Thyroid gland (tissue), 4 donors: Measurements from ENCODE around the gene CFB. TPM values are rescaled to one million over a fixed set of nuclear protein-coding genes. Genes with fewer than 3 reads are reported as not detected.

Experiments
- DNase-seq, 2 donors: peaks; one replicate each; pipeline ENCODE4 v3.0.0-alpha.2; 2019
- H3K27ac ChIP-seq, 3 donors: fragments of 200-600 bp; sonication (generic); 1 replicate in 2 of 3; 2 replicates in 1 of 3; pipeline ENCODE4 v1.5.1; 2016 to 2019; ENCODE audit warnings: mild to moderate bottlenecking in 1 of 3, moderate library complexity in 1 of 3
- H3K27me3 ChIP-seq: fragments of 200-600 bp; sonication (generic); one replicate; pipeline ENCODE4 v1.5.1; 2019
- H3K36me3 ChIP-seq, 2 donors: fragments of 200-600 bp; sonication (generic); one replicate each; pipeline ENCODE4 v1.5.1; 2016 to 2019
- H3K4me1 ChIP-seq, 2 donors: fragments of 200-600 bp; sonication (generic); one replicate each; pipeline ENCODE4 v1.5.1; 2017 to 2019
- H3K4me3 ChIP-seq, 3 donors: fragments of 200-600 bp; sonication (generic); replicated peaks in 1 of 3; 1 replicate in 2 of 3; 2 replicates in 1 of 3; pipeline ENCODE4 v1.5.1; 2016; ENCODE audit warnings: mild to moderate bottlenecking in 1 of 3
- H3K9me3 ChIP-seq: fragments of 200-600 bp; sonication (generic); one replicate; pipeline ENCODE4 v1.5.1; 2017
- CTCF ChIP-seq, 6 experiments: fragments of 200-600 bp in 3 of 6; fragments of 450-650 bp in 3 of 6; sonication (generic) in 3 of 6; IDR thresholded peaks; one replicate each; pipeline ENCODE4 v1.5.1; 2016 to 2019; ENCODE audit warnings: antibody characterized with exemption in 6 of 6, mild to moderate bottlenecking in 2 of 6, inconsistent platforms in 1 of 6, moderate library complexity in 1 of 6
- POLR2A ChIP-seq, 2 donors: fragments of 450-650 bp; IDR thresholded peaks; one replicate each; pipeline ENCODE4 v1.6.1; 2017; ENCODE audit warnings: antibody characterized with exemption in 2 of 2, mild to moderate bottlenecking in 2 of 2, moderate library complexity in 1 of 2
- WGBS, 2 donors: methylation state at CpG; one replicate each; pipeline ENCODE4 v1.1.5; 2017; 5-methylcytosine and 5-hydroxymethylcytosine counted together
- intact Hi-C: fragments of 100-400 bp; cut with DNase I; formaldehyde crosslinking; loops from one replicate; pipeline ENCODE4 v1.15.1; 2023
- total RNA-seq, 4 donors: library from RNA; depleted of rRNA; stranded (reverse); fragments of >200 nt; gene quantifications; one replicate each; pipeline ENCODE4 v1.2.3, GENCODE V29; 2016

CFB gene
- total RNA-seq, 4 donors from 2014 or later: 10.5 to 36.7 (median 16.4) TPM

- intact Hi-C loops: no loop called here
- Histone ChIP-seq H3K27me3 (no peaks in the 10 kb centered on the region), H3K4me3 (no peak overlapping the region), H3K4me1 (no peaks in the 10 kb centered on the region), H3K9me3 (no peaks in the 10 kb centered on the region), H3K27ac (no peak overlapping the region), H3K36me3 (no peaks in the 10 kb centered on the region)
- WGBS, 2 donors: 85 to 87% methylated on average over 16 to 18 of the region's 19 CpGs
- DNase-seq: no peak
- no peak for TF ChIP-seq CTCF (IDR thresholded peaks at IDR 0.05)
- no peak for TF ChIP-seq POLR2A (IDR thresholded peaks at IDR 0.05)
Observed at GRCh38 chr6:31933537-31933936, 12.4 kb upstream of the CFB start.

- Histone ChIP-seq H3K27me3 (no peaks in the 10 kb centered on the region), H3K9me3 (no peaks in the 10 kb centered on the region), H3K4me1 (no peaks in the 10 kb centered on the region), H3K36me3 (no peaks in the 10 kb centered on the region), H3K4me3 (no peak overlapping the region), H3K27ac (no peak overlapping the region)
- intact Hi-C loops: no loop called here
- WGBS, 2 donors: 69 to 82% methylated on average over 3 of the region's 3 CpGs
- TF ChIP-seq CTCF (IDR thresholded peaks at IDR 0.05) (no peak), POLR2A (IDR thresholded peaks at IDR 0.05) (no peak)
- DNase-seq: no peak
Observed at GRCh38 chr6:31935021-31935420, 10.9 kb upstream of the CFB start.

GRCh38 chr6:31935823-31936222 lies 10.1 kb upstream of the CFB start:
- H3K9me3 ChIP-seq: no peaks in the 10 kb centered on the region
- 80 to 88% methylated on average over 9 of the region's 9 CpGs for WGBS, 2 donors
- TF ChIP-seq CTCF (IDR thresholded peaks at IDR 0.05) (no peak), POLR2A (IDR thresholded peaks at IDR 0.05) (no peak)
- no peaks in the 10 kb centered on the region for H3K27me3 ChIP-seq
- no peak for DNase-seq
- intact Hi-C loops: no loop called here
- H3K4me3 ChIP-seq: no peak overlapping the region
- no peaks in the 10 kb centered on the region for H3K36me3 ChIP-seq
- H3K4me1 ChIP-seq: no peaks in the 10 kb centered on the region
- H3K27ac ChIP-seq: no peak overlapping the region

- 28 to 32% methylated on average over 6 of the region's 6 CpGs for WGBS, 2 donors
- DNase-seq: no peak
- TF ChIP-seq CTCF (IDR thresholded peaks at IDR 0.05): no peak
- no peak for TF ChIP-seq POLR2A (IDR thresholded peaks at IDR 0.05)
Observed at GRCh38 chr6:31940256-31940664, 5.6 kb upstream of the CFB start.

GRCh38 chr6:31943742-31944141 lies 2.2 kb upstream of the CFB start:
- Histone ChIP-seq H3K36me3 (no peaks in the 10 kb centered on the region), H3K4me3 (no peak overlapping the region), H3K4me1 (peaks cover 0 to 19% of the 10 kb centered on the region in 2 donors), H3K27me3 (no peaks in the 10 kb centered on the region), H3K9me3 (no peaks in the 10 kb centered on the region), H3K27ac (no peak overlapping the region)
- no peak for TF ChIP-seq POLR2A (IDR thresholded peaks at IDR 0.05)
- no peak for TF ChIP-seq CTCF (IDR thresholded peaks at IDR 0.05)
- 75 to 82% methylated on average over 3 of the region's 3 CpGs for WGBS, 2 donors
- DNase-seq: no peak
- intact Hi-C loops: no loop called here

More at GRCh38 chr6:31940256-31940664, 5.6 kb upstream of the CFB start:
- intact Hi-C loops: no loop called here
- no peak overlapping the region for H3K4me3 ChIP-seq
- H3K36me3 ChIP-seq: no peaks in the 10 kb centered on the region
- H3K9me3 ChIP-seq: no peaks in the 10 kb centered on the region
- no peaks in the 10 kb centered on the region for H3K27me3 ChIP-seq
- H3K4me1 ChIP-seq: peaks cover 0 to 7% of the 10 kb centered on the region in 2 donors
- H3K27ac ChIP-seq: no peak overlapping the region
